Epithelial cell of proximal tubule (primary cell): Measurements from ENCODE around the gene PAK5. TPM values are rescaled to one million over a fixed set of nuclear protein-coding genes. Genes with fewer than 3 reads are reported as not detected.

Experiments used
- DNase-seq: peaks from one replicate; pipeline ENCODE4 v3.0.0-alpha.2; 2011; ENCODE audit warnings: low read depth
- H3K4me3 ChIP-seq: 2 replicates; pipeline ENCODE4 v1.5.1; 2011; ENCODE audit warnings: low read depth, mild to moderate bottlenecking, low read length
- CTCF ChIP-seq: conservative IDR thresholded peaks from 2 replicates; pipeline ENCODE4 v1.5.1; 2012; ENCODE audit warnings: low read depth, mild to moderate bottlenecking, low read length
- total RNA-seq: library from RNA; depleted of rRNA; stranded (reverse); fragments of >200 nt; gene quantifications from 2 replicates; pipeline ENCODE4 v1.2.3, GENCODE V29; 2015

The PAK5 gene
- total RNA-seq, 1 donor from 2014 or later, result not detected

- TF ChIP-seq CTCF, result no peak
- DNase-seq, result no peak
- no peak overlapping the region for H3K4me3 ChIP-seq
Measured at GRCh38 chr20:9759392-9759791, 79.5 kb downstream of the PAK5 start.

GRCh38 chr20:9758752-9759151 lies 80.1 kb downstream of the PAK5 start:
- TF ChIP-seq CTCF, result no peak
- no peak overlapping the region for H3K4me3 ChIP-seq
- DNase-seq, result no peak

- H3K4me3 ChIP-seq, result no peak overlapping the region
- no peak for TF ChIP-seq CTCF
- no peak for DNase-seq
Measured at GRCh38 chr20:9756660-9757059, 82.2 kb downstream of the PAK5 start.

GRCh38 chr20:9755301-9755700 lies 83.6 kb downstream of the PAK5 start:
- no peak overlapping the region for H3K4me3 ChIP-seq
- TF ChIP-seq CTCF, result no peak
- no peak for DNase-seq

- no peak overlapping the region for H3K4me3 ChIP-seq
- TF ChIP-seq CTCF, result no peak
- DNase-seq, result no peak
Measured at GRCh38 chr20:9744551-9744950, 94.3 kb downstream of the PAK5 start.

GRCh38 chr20:9743871-9744270 lies 95.0 kb downstream of the PAK5 start:
- no peak for TF ChIP-seq CTCF
- no peak overlapping the region for H3K4me3 ChIP-seq
- no peak for DNase-seq

- TF ChIP-seq CTCF, result no peak
- no peak for DNase-seq
- no peak overlapping the region for H3K4me3 ChIP-seq
Measured at GRCh38 chr20:9742821-9743220, 96.1 kb downstream of the PAK5 start.
